ENCODE data around the gene GBGT1. TPM values are rescaled to one million over a fixed set of nuclear protein-coding genes. Genes with fewer than 3 reads are reported as not detected.

GBGT1 gene
- total RNA-seq, 1 experiment from 2014 or later: not detected

DNA sequence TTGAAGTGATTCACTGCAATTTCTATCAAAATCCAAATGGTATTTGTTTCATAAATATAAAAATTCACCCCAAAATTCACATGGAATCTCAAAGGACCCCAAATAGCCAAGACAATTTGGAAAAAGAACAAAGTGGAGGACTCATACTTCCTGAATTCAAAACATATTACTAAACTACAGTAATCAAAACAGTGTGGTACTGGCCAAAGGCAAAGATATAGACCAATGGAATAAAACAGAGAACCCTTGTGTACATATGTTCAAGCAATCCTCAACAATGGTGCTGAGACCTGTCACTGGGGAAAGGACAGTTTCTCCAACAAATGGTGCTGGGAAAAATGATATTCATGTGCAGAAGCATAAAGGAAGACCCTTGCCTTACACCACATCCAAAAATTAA, 31.3 kb upstream of the GBGT1 start:
- H3K79me2 ChIP-seq (ENCODE audit: low read length): no peaks in the 10 kb centered on the region
- intact Hi-C loops (cut with micrococcal nuclease): no loop called here
- no peaks in the 10 kb centered on the region for H3K4me1 ChIP-seq (ENCODE audit: insufficient read depth, low read length)
- BruUV-seq (replicated peaks): no TSS peak
- no peaks in the 10 kb centered on the region for H3K36me3 ChIP-seq (ENCODE audit: low read depth, low read length)
- TF ChIP-seq, protein P1, sequence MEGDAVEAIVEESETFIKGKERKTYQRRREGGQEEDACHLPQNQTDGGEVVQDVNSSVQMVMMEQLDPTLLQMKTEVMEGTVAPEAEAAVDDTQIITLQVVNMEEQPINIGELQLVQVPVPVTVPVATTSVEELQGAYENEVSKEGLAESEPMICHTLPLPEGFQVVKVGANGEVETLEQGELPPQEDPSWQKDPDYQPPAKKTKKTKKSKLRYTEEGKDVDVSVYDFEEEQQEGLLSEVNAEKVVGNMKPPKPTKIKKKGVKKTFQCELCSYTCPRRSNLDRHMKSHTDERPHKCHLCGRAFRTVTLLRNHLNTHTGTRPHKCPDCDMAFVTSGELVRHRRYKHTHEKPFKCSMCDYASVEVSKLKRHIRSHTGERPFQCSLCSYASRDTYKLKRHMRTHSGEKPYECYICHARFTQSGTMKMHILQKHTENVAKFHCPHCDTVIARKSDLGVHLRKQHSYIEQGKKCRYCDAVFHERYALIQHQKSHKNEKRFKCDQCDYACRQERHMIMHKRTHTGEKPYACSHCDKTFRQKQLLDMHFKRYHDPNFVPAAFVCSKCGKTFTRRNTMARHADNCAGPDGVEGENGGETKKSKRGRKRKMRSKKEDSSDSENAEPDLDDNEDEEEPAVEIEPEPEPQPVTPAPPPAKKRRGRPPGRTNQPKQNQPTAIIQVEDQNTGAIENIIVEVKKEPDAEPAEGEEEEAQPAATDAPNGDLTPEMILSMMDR (conservative IDR thresholded peaks at IDR 0.05; ENCODE audit: low read depth, low read length): no peak
- TF ChIP-seq EZH2phosphoT487 (IDR thresholded peaks at IDR 0.05; ENCODE audit: borderline replicate concordance, low read length) (no peak), EZH2 (IDR thresholded peaks at IDR 0.05; ENCODE audit: low read length, unreplicated experiment) (no peak)
- H3F3A ChIP-seq (ENCODE audit: low read length, unreplicated experiment): no peaks in the 10 kb centered on the region
- no peak overlapping the region for H3K4me2 ChIP-seq (ENCODE audit: low read length)
- no peak for DNase-seq
- no peak overlapping the region for H3K9ac ChIP-seq (ENCODE audit: low read length)
- no peak overlapping the region for H3K27ac ChIP-seq (ENCODE audit: low read length)
- H3K9me2 ChIP-seq (replicated peaks; ENCODE audit: low read length): no peaks in the 10 kb centered on the region
- POLR2A ChIA-PET (ENCODE audit: unreplicated experiment): no interaction called here
- CTCF ChIA-PET: no interaction called here
- H3K4me3 ChIP-seq (ENCODE audit: low read length): no peak overlapping the region
- 0 out of 2 replicates have a peak, but pooled peaks cover 9% of the 10 kb centered on the region for H3K27me3 ChIP-seq (ENCODE audit: low read length)
- no peak for ATAC-seq
- H4K20me1 ChIP-seq (ENCODE audit: low read length): no peaks in the 10 kb centered on the region
- no peak overlapping the region for H2AFZ ChIP-seq (ENCODE audit: low read length)
- H3K9me3 ChIP-seq (ENCODE audit: low read length): no peaks in the 10 kb centered on the region

DNA sequence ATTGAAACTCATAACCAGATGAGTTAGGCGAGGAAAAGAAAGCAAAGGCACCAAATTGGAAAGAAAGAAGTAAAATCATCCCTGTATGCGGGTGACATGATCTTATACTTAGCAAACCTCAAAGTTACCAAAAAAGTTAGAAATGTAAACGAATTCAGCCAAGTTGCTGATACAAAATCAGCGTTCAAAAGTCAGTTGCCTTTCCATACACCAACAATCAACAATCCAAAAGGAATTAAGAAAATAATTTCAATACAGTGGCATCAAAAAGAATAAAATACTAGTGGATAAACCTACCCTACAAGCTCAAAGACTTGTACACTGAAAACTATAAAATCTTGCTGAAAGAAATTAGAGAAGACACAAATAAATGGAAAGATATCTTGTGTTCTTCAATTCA, 30.9 kb upstream of the GBGT1 start:
- Histone ChIP-seq H2AFZ (ENCODE audit: low read length) (no peak overlapping the region), H3K9me3 (ENCODE audit: low read length) (no peaks in the 10 kb centered on the region), H4K20me1 (ENCODE audit: low read length) (no peaks in the 10 kb centered on the region), H3K4me2 (ENCODE audit: low read length) (no peak overlapping the region), H3K36me3 (ENCODE audit: low read depth, low read length) (no peaks in the 10 kb centered on the region), H3K27ac (ENCODE audit: low read length) (no peak overlapping the region), H3K27me3 (ENCODE audit: low read length) (0 out of 2 replicates have a peak, but pooled peaks cover 9% of the 10 kb centered on the region), H3K4me1 (ENCODE audit: insufficient read depth, low read length) (no peaks in the 10 kb centered on the region), H3F3A (ENCODE audit: low read length, unreplicated experiment) (no peaks in the 10 kb centered on the region), H3K9ac (ENCODE audit: low read length) (no peak overlapping the region), H3K9me2 (replicated peaks; ENCODE audit: low read length) (no peaks in the 10 kb centered on the region), H3K79me2 (ENCODE audit: low read length) (no peaks in the 10 kb centered on the region), H3K4me3 (ENCODE audit: low read length) (no peak overlapping the region)
- DNase-seq (no peak), ATAC-seq (no peak)
- intact Hi-C loops (cut with micrococcal nuclease): no loop called here
- BruUV-seq (replicated peaks): no TSS peak
- POLR2A ChIA-PET (ENCODE audit: unreplicated experiment): no interaction called here
- CTCF ChIA-PET: no interaction called here
- no peak for TF ChIP-seq EZH2 (IDR thresholded peaks at IDR 0.05; ENCODE audit: low read length, unreplicated experiment)
- TF ChIP-seq EZH2phosphoT487 (IDR thresholded peaks at IDR 0.05; ENCODE audit: borderline replicate concordance, low read length): no peak
- TF ChIP-seq, protein P1 (conservative IDR thresholded peaks at IDR 0.05; ENCODE audit: low read depth, low read length): no peak

DNA sequence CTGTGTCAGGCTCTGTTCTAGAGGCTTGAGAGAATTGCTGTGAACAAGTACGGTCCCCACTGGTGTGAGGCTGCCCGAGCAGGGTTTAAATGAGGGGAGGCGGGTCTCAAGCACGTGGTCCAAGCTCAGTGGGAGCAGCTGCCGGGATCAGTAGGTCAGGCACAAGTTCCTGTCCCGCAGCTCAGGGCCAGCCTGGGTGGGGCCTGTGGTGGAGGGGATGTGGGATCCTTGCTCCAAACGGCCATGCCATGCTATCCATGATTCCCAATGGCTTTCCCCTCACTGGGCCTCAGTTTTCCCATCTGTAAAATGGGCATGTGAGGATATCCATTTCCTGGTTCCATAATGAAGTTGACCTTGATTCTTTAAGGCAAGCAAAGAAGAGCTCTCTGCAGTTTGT, 28.3 kb upstream of the GBGT1 start:
- H3K4me1 ChIP-seq (ENCODE audit: insufficient read depth, low read length): no peaks in the 10 kb centered on the region
- BruUV-seq (replicated peaks): no TSS peak
- H3F3A ChIP-seq (ENCODE audit: low read length, unreplicated experiment): no peaks in the 10 kb centered on the region
- no peak overlapping the region for H3K4me2 ChIP-seq (ENCODE audit: low read length)
- ChIA-PET CTCF (no interaction called here), POLR2A (ENCODE audit: unreplicated experiment) (no interaction called here)
- H3K9me3 ChIP-seq (ENCODE audit: low read length): no peaks in the 10 kb centered on the region
- TF ChIP-seq EZH2phosphoT487 (IDR thresholded peaks at IDR 0.05; ENCODE audit: borderline replicate concordance, low read length): no peak
- TF ChIP-seq, protein P1 (conservative IDR thresholded peaks at IDR 0.05; ENCODE audit: low read depth, low read length): no peak
- no peak for TF ChIP-seq EZH2 (IDR thresholded peaks at IDR 0.05; ENCODE audit: low read length, unreplicated experiment)
- no peak overlapping the region for H3K4me3 ChIP-seq (ENCODE audit: low read length)
- no peaks in the 10 kb centered on the region for H3K36me3 ChIP-seq (ENCODE audit: low read depth, low read length)
- H3K9ac ChIP-seq (ENCODE audit: low read length): no peak overlapping the region
- ATAC-seq (no peak), DNase-seq (no peak)
- no peak overlapping the region for H3K27ac ChIP-seq (ENCODE audit: low read length)
- H3K27me3 ChIP-seq (ENCODE audit: low read length): 0 out of 2 replicates have a peak, but pooled peaks cover 9% of the 10 kb centered on the region
- no peaks in the 10 kb centered on the region for H3K79me2 ChIP-seq (ENCODE audit: low read length)
- intact Hi-C loops (cut with micrococcal nuclease): no loop called here
- H4K20me1 ChIP-seq (ENCODE audit: low read length): no peaks in the 10 kb centered on the region
- no peak overlapping the region for H2AFZ ChIP-seq (ENCODE audit: low read length)
- H3K9me2 ChIP-seq (replicated peaks; ENCODE audit: low read length): no peaks in the 10 kb centered on the region
